ENCODE data around the gene TRIML2.

Gene TRIML2, protein sequence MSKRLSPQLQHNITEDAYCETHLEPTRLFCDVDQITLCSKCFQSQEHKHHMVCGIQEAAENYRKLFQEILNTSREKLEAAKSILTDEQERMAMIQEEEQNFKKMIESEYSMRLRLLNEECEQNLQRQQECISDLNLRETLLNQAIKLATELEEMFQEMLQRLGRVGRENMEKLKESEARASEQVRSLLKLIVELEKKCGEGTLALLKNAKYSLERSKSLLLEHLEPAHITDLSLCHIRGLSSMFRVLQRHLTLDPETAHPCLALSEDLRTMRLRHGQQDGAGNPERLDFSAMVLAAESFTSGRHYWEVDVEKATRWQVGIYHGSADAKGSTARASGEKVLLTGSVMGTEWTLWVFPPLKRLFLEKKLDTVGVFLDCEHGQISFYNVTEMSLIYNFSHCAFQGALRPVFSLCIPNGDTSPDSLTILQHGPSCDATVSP

DNA sequence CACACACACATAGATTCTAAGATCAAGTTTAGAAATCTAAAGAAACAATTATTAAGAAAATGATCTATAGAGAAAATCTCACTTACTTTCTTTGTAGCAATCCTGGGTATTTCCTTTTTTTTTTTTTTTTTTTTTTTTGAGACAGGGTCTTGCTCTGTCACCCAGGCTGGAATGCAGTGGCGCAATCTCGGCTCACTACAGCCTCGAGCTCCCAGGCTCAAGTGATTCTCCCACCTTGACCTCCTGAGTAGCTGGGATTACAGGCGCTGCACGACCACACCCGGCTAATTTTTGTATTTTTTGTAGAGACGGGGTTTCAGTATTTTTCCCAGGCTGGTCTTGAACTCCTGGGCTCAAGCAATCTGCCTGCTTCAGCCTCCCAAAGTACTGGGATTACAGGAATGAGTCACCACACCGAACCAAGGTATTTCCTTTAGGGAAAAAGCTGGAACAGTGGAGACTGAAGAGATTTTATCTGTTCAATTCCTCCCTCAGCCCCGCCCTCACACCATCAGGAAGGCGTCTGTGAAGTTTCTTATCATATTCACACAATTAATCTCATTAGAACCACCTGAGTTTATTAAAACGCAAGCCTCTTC is at the start of gene TRIML2:
Gene TRIML2 (minus strand): TSS at position 447 of the 599 bp plus-strand sequence. CDS start 4,235 bp downstream, outside the sequence.
- no peak for DNase-seq (ENCODE audit: low spot score)

DNA sequence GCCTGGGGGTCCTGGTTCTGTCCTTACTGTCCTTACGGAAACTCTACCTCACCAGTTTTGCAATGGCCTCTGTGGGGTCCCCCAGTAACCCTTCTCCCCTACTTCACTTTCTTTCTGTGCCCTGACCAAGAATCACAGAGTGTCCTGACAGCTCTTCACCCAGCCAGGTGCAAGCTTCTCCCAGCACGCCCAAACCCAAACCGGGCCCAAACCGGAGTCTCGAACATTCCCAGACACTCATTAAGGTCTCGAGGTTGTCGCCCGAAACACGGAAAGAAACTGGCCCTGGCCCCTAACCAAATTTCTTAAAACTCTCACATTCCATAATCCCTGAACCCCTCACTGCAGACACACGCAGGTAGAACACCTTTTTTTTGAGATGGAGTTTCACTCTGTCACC is 48.9 kb upstream of the TRIML2 start:
- DNase-seq (ENCODE audit: low spot score) = no peak

DNA sequence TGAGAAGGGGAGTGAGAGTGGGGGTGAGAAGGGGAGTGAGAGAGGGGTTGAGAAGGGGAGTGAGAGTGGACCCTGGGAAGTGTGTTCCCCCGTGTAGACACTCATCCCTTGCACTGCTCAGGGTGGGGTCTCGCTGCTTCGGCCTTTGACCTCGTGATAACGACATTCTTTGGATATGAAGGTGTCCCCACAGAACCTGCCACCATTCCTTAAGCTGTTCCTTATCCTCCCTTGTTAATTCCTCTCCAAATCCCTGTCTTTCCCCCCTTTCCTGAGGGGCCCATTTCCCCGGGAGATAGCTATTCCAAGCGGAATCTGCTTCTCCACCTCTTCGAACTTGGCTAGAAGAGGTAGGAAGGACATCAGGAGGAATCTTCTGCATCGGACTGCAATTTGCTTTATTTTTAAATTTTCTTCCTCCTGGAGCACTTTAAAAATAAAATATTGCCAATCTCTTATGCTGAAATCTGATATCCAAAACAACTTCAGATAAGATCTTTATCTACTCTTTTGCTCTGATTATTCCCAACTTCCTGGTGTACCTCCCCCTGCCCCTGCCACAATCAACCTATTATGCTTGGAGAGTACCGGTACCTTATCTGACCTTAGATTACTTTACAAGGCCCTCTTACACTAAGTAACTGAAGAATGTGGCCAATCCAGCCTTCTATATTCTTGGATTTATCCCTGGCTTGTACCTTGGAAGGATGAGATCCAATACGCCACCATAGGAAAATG is 45.4 kb upstream of the TRIML2 start:
- no peak for DNase-seq (ENCODE audit: low spot score)

DNA sequence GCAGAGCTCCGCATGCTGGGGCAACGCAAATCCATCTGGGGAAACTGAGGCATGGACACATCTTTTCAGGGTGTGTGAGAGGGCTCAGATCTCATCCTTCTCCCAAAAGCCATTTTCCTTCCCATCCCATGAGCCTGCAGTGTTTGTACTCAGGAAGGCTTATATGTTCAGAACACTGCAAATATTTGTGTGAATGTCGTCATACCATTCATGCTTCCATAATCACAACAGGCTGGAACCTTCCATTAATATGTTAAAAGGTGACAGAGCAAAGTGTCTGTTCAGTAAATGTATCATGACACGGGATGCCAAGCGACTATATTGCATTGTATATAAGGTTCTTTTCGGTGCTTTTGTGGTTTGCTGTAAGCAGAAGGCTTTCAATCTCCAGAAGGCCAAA is 38.4 kb upstream of the TRIML2 start:
- DNase-seq (ENCODE audit: low spot score) = no peak

DNA sequence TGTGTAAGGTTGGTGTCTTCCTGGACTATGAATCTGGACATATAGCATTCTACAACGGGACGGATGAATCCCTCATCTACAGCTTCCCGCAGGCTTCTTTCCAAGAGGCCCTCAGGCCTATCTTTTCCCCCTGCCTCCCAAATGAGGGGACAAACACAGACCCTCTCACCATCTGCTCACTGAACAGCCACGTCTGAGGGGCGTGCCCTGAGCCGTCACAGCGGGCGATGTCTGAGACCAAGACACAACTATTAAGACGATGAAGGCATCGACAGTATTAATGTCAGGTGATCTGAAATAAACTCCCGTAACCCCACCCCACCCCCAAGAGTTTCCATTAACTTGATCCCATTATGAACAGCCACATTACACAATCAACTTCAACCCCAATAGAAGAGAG is 37.8 kb upstream of the TRIML2 start:
- DNase-seq (ENCODE audit: low spot score) = no peak

DNA sequence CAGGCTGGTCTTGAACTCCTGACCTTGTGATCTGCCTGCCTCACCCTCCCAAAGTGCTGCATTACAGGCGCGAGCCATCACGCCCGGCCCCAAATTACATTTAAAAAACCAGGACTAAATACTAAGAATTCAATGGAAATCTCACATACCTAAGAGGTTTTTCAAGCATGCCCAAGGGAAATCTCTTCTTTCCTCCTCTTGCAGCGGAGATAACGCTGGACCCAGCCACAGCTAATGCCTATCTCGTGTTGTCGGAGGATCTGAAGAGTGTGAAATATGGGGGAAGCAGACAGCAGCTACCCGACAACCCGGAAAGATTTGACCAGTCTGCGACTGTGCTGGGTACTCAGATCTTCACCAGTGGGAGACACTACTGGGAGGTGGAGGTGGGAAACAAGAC is 37.2 kb upstream of the TRIML2 start:
- no peak for DNase-seq (ENCODE audit: low spot score)

DNA sequence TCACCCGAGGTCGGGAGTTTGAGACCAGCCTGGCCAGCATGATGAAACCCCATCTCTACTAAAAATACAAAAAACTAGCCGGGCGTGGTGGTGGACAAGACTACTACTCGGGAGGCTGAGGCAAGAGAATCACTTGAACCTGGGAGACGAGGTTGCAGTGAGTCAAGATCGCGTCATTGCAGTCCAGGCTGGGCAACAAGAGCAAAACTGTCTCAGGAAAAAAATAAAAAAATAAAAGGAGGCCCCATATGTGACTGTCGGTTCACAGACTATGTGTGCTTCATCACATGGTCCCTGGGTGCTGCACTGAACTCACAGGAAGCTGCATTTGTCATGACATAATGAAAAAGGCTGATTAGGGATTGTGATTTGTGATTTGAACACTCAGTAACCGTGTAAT is 36.2 kb upstream of the TRIML2 start:
- no peak for DNase-seq (ENCODE audit: low spot score)

DNA sequence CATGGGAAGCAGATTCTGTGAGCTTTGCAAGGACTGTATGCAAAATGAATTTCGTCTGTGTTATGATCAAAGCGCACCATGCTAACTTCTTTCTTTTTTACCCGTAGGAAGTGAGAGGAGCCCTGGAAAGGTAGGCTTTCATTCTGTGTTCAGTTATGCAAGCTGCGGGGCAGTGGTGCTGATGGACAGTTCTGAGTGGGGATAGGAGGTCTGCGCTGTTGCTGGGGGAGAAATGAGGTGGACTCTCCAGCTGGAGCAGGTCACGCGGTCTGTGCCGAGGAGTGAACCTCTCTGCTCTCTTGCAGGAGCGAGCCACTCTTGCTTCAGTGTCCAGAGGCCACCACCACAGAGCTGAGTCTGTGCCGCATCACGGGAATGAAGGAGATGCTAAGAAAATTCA is 34.3 kb upstream of the TRIML2 start:
- DNase-seq (ENCODE audit: low spot score) = no peak

DNA sequence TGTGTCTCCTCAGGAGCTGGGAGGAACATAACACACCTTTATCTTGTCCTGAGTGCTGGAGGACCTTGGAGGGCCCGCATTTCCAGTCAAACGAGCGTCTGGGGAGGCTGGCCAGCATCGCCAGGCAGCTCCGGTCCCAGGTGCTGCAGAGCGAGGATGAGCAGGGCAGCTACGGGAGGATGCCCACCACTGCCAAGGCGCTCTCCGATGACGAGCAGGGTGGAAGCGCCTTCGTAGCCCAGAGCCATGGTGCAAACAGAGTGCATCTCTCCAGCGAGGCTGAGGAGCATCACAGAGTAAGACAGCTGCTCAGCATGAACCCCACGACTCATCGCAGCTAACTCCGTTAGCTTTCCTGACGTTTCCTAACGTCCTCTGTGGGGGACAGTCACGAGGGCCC is 30.3 kb upstream of the TRIML2 start:
- DNase-seq (ENCODE audit: low spot score) = no peak

DNA sequence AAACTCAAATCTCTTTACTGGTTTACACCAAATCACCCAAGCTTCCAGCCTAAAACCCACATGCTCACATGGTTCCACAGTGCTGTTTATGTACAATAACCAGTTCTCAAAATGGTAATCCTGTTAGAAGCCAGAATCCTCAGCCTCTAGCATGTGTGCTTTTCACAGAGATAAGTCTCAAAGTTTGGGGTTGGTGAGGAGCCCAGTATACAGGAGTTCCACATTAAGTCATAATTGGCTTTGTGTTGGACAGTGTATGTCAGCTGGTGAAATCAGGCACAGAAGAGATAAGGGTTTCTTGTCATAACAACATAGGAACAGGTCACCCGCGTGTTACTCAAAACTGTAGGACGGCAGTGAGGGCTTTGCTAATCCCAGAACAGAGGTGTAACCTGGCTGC is 29.7 kb upstream of the TRIML2 start, which contains the start of gene TRIML1:
Gene TRIML1 (plus strand): TSS at position 301 of the 400 bp plus-strand sequence. CDS start 118 bp downstream, outside the sequence.
- no peak for DNase-seq (ENCODE audit: low spot score)

DNA sequence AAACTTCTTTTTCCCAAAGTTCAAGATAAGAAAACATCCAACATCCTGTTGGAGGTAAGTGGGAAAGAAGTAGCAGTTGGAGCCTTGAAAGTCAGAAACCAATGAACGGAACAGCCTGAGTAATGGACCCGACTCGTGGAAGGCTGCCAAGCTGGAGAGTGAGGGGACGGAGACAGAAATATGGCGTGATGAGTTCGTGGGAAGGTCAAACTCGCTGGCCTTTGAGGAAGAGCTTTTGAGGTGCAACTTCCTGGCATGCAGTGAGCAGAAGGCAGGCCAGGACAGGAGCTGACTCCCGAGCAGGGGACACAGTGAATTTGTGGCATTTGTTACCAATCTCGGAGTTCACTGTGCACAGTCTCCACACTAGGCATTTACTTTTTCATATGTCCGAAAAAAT is 28.8 kb upstream of the TRIML2 start:
- no peak for DNase-seq (ENCODE audit: low spot score)

DNA sequence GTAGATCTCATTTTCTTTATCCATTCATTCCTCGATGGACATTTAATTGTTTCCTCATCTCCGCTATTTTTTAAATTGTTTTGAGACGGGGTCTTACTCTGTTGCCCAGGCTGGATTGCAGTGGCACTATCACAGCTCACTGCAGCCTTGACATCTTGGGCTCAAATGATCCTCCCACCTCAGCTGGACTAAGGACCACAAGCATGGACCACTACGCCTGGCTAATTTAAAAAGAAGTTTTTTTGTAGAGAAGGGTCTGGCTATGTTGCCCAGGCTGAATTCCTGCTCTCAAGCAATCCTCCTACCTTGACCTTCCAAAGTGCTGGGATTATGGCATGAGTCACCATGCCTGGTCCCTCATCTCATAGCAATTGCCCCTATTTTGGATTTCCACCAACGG is 22.8 kb upstream of the TRIML2 start:
- no peak for DNase-seq (ENCODE audit: low spot score)

DNA sequence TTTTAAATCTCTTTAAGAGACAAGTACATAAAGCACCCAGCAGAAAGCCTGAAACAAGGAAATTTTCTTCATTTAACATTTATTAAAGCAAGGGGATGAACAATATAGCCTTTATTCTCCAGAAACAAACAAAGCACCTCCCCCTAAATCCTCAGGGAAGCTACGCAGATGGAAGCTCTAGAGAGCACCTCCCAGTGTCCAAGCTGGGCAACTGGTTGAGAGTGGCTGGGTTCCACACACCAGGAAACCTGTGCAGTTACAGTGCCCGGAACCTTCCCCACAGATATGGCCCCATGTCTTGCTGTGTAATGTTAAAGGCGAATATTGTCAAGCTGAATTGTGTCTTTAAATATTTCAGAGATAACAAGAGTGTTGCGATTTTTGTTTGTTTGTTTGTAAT is 21.0 kb upstream of the TRIML2 start:
- DNase-seq (ENCODE audit: low spot score) = no peak

DNA sequence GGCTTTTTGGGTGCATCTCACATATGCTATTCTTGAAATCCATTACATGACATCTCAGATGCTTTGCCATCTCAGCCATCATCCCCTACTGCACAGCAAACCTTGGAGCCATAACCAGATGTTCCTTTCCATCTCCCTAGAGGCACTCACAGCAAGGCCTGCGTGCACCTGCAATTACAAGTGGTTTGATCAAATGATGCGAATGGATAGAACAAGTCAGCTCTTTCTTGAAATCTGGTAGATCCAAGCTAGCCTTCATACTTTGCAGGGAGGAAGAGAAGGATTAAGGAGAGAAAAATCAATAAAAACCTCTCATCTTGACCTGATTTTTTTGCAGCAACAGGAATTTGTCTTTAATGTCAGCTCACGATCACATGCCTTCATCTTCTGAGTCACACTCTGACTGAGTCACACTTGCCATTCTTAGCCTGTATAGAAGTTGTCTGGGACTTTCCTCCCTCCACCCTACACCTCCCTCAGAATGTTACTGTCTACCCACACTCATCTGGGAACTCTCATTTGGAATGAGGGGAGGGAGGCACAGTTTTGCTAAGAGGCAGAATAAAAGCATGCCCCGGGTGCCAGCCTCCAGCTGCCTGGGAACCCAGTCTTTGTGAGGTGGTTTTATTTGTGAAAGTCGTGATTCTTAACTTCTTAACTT is 17.9 kb upstream of the TRIML2 start:
- no peak for DNase-seq (ENCODE audit: low spot score)

DNA sequence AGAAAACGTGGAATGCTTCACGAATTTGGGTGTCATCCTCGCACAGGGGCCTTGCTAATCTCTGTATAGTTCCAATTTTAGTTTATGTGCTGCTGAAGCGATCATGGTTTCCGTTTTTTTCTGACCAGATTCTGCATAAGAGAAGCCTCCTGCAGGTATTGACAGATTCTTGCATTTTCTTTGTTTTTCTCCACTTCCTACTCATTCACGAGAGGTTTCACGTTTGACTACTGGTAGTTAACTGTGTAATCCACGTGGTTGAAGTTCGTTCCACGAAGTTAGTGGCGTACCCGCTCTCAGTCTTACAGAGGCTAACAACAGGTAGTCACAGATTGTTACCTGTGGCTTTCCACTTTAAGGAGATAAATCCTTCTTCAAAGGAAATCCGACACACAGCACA is 12.1 kb upstream of the TRIML2 start:
- no peak for DNase-seq (ENCODE audit: low spot score)

DNA sequence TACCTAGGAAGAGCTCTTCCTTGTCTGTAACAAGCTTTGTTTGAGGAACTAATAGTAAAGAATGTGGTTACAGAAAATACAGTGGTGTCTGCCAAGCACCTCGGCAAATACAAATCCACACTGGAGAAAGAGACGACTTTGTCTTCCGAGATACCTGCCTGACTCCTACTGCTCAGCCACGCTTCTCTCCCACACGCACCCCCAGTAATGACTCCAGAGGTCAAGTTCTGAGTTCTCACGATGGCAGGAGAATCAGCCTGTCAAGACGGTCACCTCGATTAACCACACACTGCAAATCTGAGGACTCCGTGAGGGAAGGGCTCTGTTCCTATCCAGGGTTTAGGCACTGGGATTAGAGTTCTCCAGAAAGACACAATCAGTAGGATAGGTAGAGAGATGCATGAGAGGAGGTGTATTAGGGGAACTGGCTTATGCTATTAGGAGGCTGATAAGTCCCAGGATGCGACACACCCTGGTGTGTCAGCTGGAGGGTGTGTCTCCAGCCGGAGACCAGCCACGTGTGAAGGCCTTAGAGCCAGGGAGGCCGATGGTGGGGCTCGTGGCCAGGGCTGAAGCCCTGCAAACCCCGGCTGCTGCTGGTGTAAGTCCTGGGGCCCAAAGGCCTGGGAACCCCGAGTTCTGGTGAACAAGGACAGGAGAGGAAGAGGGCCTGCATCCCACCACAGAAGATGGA is 8.4 kb upstream of the TRIML2 start:
- no peak for DNase-seq (ENCODE audit: low spot score)

DNA sequence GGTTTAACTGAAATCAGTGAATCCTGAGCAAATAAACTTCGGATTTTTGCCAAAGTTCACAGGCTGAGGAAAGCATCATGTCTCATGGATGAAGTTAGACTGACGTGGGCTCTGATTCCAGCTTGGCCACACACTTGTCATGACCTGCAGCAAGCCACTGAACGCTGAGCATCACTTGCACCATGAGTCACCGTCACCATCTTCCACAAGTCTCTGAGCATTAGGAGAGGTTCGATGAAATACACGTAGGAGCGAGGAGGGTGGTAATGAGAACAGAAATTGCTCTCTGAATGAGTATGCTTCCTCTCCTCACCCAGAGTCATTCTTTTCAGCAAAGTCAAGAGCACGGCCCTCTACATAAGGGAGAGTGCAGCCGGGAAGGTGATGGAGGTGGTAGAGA is 3.8 kb upstream of the TRIML2 start:
- DNase-seq (ENCODE audit: low spot score) = no peak

DNA sequence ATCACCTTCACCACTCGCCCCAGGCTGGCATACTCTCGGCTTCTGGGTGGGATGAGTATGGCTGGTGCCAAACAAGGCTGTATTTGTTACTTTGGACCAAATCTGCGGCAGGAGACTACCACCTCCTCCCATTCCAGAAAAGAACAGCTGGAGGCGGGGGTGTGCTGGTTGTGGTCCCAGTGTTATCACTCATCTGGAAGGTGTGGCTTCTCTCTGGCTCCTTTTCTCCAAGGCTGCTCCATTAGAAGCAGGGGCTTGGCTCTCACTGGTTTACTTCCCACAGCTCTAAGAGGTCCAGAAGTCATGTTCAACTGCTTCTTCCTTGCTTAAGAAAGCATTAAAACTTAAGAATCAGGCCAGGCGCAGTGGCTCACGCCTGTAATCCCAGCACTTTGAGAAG is 2.6 kb upstream of the TRIML2 start:
- no peak for DNase-seq (ENCODE audit: low spot score)

DNA sequence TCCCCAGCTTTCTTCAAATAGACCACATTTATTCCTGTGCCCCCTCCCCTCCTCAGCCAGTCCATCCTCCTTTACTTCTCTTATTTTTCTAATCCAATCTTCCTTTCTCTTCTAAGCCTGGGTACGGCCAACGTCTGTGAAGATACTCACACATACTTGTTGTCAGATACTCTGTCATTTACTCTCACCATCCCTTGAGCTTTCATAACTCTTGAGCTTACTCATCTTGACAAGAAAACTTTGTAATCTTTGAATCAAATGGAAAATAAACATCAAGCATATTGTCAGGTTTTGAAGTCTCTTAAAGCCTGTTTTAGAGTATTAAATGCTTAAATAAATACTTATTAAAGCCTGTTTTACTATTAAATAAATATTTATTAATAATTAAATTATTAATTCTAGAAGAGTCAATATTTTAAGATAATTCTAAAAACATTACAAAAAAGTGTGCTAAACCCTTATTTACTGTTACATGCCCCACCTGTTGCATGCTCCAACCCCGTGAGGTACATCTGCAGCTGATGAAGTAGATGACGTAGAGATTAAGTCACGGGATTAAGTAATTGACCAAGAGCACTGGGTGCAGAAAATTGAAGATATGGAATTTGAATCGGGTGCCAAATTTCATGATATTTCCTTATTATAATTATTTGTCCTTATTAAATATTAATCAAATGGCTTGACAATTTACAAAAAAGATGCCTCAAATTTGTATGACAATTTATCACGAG is 1.5 kb upstream of the TRIML2 start:
- no peak for DNase-seq (ENCODE audit: low spot score)

DNA sequence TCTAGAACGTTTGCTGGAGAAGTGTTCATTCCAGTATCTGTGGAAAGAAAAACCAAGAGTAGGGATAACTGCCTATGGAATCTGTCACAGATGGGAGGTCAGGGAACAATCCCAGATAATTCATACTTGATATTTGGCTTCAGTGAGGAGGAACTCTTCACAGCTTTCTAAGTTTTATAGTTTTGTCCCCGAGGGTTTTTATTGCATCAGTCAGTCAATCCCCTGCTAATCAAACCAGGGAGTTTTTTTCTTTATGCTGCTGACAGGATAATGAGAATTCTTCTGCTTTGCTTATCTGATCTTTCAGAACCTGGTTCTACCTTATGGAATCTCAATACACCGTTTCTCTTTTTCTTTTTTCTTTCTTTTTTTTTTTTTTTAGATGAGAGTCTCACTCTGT is 633 bp upstream of the TRIML2 start:
- DNase-seq (ENCODE audit: low spot score) = no peak

All from ecto neural progenitor cell (in vitro differentiated cells).